PC-9 (cell line): ENCODE data around the gene IP6K1.

ENCODE experiments used
- EZH2 ChIP-seq: fragments of 200-600 bp; sonication (generic); IDR thresholded peaks from 2 replicates; pipeline ENCODE4 v1.8.0; 2017; ENCODE audit warnings: antibody characterized with exemption, low read depth
- TF ChIP-seq, protein P1 (sequence below): fragments of 200-600 bp; sonication (generic); conservative IDR thresholded peaks from 2 replicates; pipeline ENCODE4 v1.6.1; 2017; ENCODE audit warnings: mixed run types, antibody characterized with exemption, mild to moderate bottlenecking, moderate library complexity

DNA sequence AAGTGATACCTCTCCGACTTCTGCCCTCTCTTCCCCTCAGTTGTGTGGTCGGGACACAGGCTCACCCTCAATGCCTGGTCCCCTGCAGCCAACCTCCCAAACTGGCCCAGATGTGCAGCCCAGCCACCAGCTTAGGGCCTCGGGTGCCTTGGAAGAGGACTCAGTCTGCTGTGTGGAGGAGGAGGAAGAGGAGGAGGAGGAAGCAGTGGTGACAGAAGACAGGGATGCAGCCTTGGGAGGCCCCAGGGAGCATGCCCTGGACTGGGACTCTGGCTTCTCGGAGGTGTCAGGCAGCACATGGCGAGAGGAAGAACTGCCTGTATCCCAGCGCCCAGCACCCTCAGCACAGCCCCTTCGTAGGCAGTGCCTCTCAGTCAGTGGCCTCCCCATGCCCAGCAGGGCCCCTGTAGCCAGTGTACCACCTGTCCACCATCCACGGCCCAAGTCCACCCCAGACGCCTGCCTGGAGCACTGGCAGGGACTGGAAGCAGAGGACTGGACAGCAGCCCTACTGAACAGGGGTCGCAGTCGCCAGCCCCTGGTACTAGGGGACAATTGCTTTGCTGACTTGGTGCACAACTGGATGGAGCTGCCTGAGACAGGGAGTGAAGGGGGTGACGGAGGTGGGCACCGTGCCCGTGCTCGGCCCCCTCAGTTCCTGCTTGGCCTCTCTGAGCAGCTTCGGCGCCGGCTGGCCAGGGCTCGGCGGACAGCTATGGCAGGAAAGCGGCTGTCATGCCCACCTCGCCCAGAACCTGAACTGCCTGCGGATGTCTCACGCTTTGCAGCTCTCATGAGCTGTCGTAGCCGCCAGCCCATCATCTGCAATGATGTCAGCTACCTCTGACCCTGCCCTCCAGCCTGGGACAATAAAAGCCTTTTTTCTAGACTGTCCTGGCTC is 18.0 kb upstream of the IP6K1 start:
- TF ChIP-seq, protein P1, sequence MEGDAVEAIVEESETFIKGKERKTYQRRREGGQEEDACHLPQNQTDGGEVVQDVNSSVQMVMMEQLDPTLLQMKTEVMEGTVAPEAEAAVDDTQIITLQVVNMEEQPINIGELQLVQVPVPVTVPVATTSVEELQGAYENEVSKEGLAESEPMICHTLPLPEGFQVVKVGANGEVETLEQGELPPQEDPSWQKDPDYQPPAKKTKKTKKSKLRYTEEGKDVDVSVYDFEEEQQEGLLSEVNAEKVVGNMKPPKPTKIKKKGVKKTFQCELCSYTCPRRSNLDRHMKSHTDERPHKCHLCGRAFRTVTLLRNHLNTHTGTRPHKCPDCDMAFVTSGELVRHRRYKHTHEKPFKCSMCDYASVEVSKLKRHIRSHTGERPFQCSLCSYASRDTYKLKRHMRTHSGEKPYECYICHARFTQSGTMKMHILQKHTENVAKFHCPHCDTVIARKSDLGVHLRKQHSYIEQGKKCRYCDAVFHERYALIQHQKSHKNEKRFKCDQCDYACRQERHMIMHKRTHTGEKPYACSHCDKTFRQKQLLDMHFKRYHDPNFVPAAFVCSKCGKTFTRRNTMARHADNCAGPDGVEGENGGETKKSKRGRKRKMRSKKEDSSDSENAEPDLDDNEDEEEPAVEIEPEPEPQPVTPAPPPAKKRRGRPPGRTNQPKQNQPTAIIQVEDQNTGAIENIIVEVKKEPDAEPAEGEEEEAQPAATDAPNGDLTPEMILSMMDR: no peak
- no peak for TF ChIP-seq EZH2
